HUES64 (cell line): ENCODE results near the gene UBE2L3. TPM values are rescaled to one million over a fixed set of nuclear protein-coding genes. Genes with fewer than 3 reads are reported as not detected.
"Not testable (repeated sequence)": the region's sequence is repeated elsewhere in the genome, so short reads cannot be mapped to it uniquely, and the experiment has no call there.

Experiments used
- H3K27ac ChIP-seq: 2 replicates; pipeline ENCODE4 v1.7.0; 2013; ENCODE audit warnings: low read depth, low read length, inconsistent platforms
- H3K27me3 ChIP-seq: 2 replicates; pipeline ENCODE4 v1.6.1; 2013; ENCODE audit warnings: mild to moderate bottlenecking, low read length; ENCODE audit not compliant: insufficient read depth
- H3K36me3 ChIP-seq: 2 replicates; pipeline ENCODE4 v1.6.1; 2013; ENCODE audit warnings: mild to moderate bottlenecking, low read length; ENCODE audit not compliant: insufficient read depth
- H3K4me1 ChIP-seq: 2 replicates; pipeline ENCODE4 v1.6.1; 2013; ENCODE audit warnings: mild to moderate bottlenecking, low read length, moderate library complexity; ENCODE audit not compliant: insufficient read depth
- H3K4me3 ChIP-seq: 2 replicates; pipeline ENCODE4 v1.5.1; 2013; ENCODE audit warnings: mild to moderate bottlenecking, low read length, moderate library complexity
- H3K9ac ChIP-seq: 2 replicates; pipeline ENCODE4 v1.6.1; 2013; ENCODE audit warnings: mild to moderate bottlenecking, low read depth, low read length
- H3K9me3 ChIP-seq: 2 replicates; pipeline ENCODE4 v1.6.1; 2013; ENCODE audit warnings: low read depth, low read length; ENCODE audit not compliant: insufficient read depth
- WGBS: fragments of 150-250, 120-280 bp; methylation state at CpG from one replicate; pipeline ENCODE4 v1.1.7; 2013; ENCODE audit warnings: missing lambda C conversion rate; 5-methylcytosine and 5-hydroxymethylcytosine counted together
- polyA plus RNA-seq, 2 experiments: library from polyadenylated mRNA; stranded (reverse); fragments of 50-300 nt; gene quantifications; one replicate each; pipeline ENCODE4 v1.2.3, GENCODE V29; 2013

The UBE2L3 gene
- 94.8 TPM for polyA plus RNA-seq (2013, experiment 1 of 2)
- 97.9 TPM for polyA plus RNA-seq (2013, experiment 2 of 2)

DNA sequence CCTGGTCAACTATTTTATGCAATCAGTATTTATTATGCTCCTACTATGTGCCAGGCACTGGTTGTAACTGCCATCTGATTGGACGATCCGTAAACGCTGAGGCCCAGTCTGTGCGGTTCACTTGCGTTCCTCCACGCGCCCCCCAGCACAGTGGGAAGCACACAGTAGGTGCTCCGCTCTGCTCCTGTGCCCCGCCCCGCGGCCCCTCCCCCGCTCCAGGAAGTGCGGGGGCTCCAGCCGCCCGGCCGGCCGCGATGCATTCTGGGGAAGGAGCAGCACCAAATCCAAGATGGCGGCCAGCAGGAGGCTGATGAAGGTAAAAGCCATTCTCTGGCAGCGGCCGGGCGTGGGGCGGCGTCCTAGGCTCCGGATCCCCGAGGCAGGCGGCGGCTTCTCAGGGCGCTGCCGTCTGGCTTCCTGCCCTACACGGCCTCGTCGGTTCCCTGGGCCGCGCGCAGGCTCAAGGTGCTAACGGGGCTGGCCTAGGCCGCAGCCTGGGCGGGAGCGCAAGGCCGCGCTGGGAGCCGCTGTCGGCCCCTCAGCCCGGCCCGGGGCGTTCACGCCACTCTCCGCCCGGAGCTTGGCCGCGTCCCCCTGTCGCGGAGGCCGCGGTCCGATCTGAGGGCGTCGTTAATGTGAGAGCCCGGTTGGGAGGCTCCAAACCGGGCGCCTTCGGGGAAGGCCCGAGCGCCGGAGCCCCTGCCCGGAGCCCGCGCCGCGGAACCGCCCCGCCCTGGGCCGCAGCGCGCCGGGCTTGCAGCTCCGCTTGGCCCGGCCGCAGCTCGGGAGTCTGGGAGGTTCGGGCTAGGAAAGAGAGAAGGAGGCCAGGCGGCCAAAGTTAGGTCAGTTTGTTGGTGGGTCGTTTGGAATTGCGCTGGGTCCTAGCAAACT, at the start of gene UBE2L3:
UBE2L3 (plus strand) TSS at position 259 of the 891 bp plus-strand sequence; CDS start at position 290, 31 bp downstream.
- Histone ChIP-seq H3K4me3 (peak within 1 kb of the TSS; percentile 95), H3K27ac (peak within 1 kb of the TSS; percentile 87), H3K9ac (peak within 1 kb of the TSS; percentile 97), H3K27me3 (no peaks in the 10 kb centered on the region), H3K4me1 (peaks cover 21% of the 10 kb centered on the region), H3K9me3 (no peaks in the 10 kb centered on the region), H3K36me3 (0 out of 2 replicates have a peak, but pooled peaks cover 3% of the 10 kb centered on the region)
- WGBS = under 1% methylated on average over 85 of the region's 85 CpGs

DNA sequence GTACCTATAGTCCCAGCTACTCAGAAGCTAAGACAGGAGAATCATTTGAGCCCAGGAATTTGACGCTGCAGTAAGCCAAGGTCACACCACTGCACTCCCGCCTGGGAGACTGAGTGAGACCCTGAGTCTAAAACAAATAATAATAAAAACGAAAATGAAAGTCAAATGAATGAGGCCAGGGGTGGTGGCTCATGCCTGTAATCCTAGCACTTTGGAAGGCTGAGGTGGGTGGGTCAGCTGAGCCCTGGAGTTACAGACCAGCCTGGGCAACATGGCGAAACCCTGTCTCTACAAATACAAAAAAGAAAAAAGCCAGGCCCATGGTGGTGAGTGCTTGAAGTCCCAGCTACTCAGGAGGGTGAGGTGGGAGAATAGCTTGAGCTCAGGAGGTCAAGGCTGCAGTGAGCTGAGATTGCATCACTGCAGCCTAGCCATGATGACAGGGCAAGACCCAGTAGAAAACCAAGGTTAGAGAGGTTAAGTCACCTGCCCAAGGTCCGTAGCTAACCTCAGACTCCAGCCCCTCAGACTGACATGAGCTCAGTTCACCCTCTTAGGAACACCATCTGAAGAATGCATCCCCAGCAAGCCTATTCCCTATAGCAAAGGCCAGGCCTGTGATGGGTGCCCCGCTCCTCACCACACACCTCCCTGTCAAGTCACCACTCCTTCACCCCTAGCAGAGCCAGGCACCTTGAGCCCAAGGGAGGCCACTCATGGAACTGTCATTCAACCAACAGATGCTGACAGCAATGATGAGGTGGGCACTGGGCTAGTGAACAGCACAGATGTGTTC, 40.6 kb upstream of the UBE2L3 start:
- H3K9me3 ChIP-seq, H3K9ac ChIP-seq, H3K27ac ChIP-seq, H3K27me3 ChIP-seq, H3K4me1 ChIP-seq, H3K36me3 ChIP-seq, H3K4me3 ChIP-seq: not testable (repeated sequence)
- WGBS = no CpG with 5 or more reads among the region's 6 CpGs

DNA sequence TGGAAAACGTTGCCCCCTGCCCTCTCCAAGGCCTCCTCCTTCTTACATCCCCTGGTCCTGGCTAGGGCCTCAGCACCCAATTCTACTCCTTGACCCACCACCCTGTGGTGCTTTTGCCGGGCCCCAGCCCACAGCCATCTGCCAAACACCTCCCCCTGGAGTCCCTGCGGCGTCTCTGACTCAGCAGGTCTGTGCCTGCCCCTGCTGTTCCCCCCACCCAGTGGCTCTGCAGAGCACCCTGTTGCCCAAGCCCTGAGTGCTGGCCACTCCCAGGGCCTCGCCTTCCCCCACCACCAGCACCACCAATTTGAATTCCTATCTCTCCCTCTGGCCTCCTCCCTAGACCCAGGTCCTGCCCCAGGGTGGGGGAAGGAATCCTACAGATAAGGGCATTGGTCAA, 36.0 kb upstream of the UBE2L3 start:
- no CpG with 5 or more reads among the region's 5 CpGs for WGBS
- H3K4me1 ChIP-seq, H3K4me3 ChIP-seq, H3K36me3 ChIP-seq, H3K9ac ChIP-seq, H3K9me3 ChIP-seq, H3K27me3 ChIP-seq, H3K27ac ChIP-seq: not testable (repeated sequence)

DNA sequence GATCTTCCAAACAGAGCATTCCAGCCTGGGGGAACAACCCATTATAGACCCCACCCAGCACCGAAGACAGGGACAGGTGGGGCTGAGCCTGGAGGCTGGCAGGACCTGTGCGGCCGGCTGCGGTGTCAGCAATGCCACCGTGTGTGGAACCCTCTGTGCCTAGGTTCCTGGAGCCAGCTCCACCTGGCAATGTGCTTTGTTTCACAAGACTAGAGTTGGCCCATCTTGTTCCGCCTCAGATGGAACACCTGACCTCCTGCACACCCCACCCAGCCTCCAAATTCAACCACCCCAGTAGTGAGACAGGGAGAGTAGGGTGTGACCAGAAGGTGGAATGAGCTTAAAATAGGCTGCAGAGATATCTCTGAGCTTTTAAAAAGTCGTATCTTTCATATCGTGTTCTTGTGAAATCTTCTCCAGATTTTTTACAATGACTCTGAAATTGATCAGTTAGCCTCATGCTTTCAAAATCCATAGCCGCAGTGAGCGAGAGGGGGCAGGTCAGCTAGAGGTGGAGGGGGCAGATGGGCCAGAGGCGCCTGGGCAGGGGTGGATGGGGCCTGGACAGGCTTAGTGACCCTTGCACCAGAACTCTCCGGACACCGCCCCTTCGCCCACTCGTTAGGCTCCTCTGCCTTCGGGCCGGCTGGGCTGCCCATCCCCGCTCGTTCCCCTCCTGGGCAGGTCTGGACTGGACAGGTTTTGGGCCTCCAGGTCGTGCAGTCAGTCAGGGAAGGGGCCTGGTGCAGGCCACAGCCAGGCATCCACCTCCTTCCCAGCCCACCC, 34.5 kb upstream of the UBE2L3 start:
- not testable (repeated sequence) for H3K4me1 ChIP-seq, H3K27me3 ChIP-seq, H3K27ac ChIP-seq, H3K9me3 ChIP-seq, H3K4me3 ChIP-seq, H3K36me3 ChIP-seq, H3K9ac ChIP-seq
- WGBS = no CpG with 5 or more reads among the region's 20 CpGs

DNA sequence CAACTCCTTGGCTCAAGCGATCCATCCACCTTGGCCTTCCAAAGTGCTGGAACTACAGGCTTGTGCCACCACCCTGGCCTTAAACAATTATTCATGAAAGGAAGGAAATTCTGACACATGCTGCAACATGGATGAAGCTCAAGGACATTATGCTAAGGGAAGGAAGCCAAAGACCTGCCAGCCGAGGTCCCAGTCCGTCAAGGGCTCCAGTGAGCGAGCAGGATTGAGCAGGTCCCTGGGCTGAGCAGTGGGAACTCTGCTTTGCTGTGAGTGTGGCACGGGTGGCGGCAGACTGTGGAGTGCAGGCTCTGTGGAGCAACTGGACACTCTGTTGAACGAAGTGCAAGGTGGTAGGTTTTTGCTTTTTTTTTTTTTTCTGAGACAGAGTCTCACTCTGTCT, 27.7 kb upstream of the UBE2L3 start:
- H3K27ac ChIP-seq, H3K9me3 ChIP-seq, H3K36me3 ChIP-seq, H3K4me3 ChIP-seq, H3K27me3 ChIP-seq, H3K4me1 ChIP-seq, H3K9ac ChIP-seq: not testable (repeated sequence)
- no CpG with 5 or more reads among the region's 7 CpGs for WGBS

DNA sequence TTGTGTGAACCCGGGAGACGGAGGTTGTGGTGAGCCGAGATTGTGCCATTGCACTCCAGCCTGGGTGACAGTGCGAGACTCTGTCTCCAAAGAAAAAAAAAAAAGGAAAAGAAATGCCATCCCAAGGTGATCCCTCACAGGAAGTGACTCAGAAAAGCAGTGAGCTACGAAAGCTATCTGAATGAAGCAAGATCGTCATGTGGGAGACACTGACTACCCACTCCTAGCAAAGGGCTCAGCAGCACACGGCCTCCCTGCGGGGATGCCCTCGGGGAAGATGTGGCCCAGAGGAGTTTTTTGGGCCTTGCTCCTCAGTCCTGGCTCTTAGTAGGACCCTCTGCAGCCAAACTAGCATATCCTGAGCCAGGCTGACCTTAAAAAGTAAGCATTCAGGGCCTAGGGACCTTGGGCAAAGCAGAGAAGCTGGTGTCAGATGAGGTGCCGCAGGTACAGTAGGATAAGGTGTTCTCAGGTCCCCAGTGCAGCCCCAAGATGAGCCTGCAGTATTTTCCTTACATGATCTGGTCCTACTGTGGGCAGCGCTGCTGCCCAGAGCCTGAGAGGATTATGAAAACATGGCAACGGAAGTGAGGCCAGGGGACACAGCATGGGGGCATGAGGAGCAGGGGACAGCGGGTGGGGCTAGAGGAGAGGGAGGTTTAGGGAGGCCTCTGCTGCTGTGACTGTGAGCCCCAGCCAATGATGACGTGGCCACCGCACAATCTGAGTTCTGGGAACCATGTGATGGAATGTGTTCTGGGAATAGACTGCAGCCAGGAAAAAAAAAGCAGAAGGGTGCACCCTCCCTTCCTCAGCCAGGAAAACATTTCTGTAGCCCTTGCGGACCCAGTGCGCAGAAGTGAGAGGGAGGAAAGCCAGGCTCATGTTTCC, 22.8 kb upstream of the UBE2L3 start:
- 91% methylated on average over 1 of the region's 17 CpGs for WGBS
- H3K9ac ChIP-seq, H3K4me3 ChIP-seq, H3K36me3 ChIP-seq, H3K27ac ChIP-seq, H3K4me1 ChIP-seq, H3K27me3 ChIP-seq, H3K9me3 ChIP-seq: not testable (repeated sequence)

DNA sequence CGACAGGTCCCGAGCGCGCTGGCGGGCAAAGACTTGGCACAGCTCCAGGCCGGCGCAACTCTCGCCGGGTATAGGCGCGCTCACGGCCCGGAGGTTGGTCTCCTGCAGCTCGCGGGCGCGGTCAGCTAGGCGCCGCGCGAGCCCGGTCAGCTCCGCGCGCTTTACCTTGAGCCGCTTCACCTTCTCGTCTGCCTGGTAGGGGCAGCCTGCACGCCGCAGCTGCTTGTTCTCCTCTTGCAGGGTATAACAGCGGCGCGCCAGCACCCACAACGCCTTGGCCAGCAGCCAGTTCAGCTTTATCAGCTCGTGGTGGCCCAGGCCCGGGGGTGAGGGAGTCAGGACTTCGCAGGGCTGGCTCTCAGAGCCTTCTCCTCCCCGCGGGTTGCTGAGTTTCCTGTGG, 18.0 kb upstream of the UBE2L3 start:
- WGBS = no CpG with 5 or more reads among the region's 38 CpGs
- H3K4me1 ChIP-seq, H3K4me3 ChIP-seq, H3K36me3 ChIP-seq, H3K27me3 ChIP-seq, H3K27ac ChIP-seq, H3K9ac ChIP-seq, H3K9me3 ChIP-seq: not testable (repeated sequence)

DNA sequence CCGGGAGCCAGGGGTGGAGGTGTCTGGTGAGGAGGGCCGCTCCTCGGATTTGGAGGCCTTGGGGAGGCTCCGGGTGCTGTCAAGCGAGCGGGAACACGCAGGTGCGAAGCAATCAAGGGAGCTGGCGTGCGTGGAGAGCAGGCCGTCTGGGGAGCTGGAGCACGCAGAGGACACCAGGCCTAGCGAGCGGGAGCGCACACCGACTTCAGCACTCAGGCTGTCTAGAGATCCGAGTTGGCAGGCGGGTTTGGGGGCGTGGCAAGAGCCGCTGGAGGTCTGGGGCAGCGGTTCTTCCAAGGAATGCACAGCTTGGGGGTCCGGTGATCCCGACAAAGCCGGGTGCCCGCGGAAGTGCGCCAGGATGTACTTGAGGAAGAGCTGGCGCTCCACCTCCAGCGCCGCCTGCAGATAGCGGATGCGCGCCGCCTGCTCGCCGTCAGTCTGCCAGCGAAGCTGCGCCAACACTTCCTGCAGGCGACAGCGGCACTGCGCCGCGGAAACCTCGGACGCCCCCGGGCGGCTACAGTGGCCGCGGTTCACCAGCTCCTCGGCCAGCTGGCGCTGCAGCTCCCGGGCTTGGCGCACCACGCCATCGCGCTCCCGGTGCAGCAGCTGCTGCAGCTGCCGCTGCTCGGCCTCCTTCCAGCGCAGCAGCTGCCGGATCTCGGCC, 17.4 kb upstream of the UBE2L3 start:
- H3K9ac ChIP-seq, H3K9me3 ChIP-seq, H3K4me1 ChIP-seq, H3K27ac ChIP-seq, H3K4me3 ChIP-seq, H3K27me3 ChIP-seq, H3K36me3 ChIP-seq: not testable (repeated sequence)
- no CpG with 5 or more reads among the region's 62 CpGs for WGBS

DNA sequence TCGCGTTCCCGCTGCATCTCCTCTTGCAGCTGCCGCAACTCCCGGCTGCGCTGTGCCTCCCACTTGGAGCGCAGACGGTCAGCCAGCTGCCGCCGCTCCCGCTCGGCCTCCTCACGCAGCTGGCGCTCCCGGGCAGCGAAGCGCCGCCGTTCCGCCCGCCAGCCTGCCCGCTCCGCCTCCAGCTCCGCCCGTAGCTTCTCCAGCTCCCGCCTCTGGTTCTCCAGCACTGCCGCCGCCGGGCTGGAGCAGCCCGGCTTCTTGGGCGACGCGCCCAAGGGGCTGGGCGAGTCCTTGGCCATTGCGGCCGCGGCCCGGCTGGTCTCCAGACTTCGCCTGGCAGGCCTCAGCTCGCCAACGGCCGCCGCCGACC, 16.9 kb upstream of the UBE2L3 start:
- not testable (repeated sequence) for H3K27me3 ChIP-seq, H3K4me3 ChIP-seq, H3K9ac ChIP-seq, H3K4me1 ChIP-seq, H3K27ac ChIP-seq, H3K36me3 ChIP-seq, H3K9me3 ChIP-seq
- WGBS = no CpG with 5 or more reads among the region's 44 CpGs

DNA sequence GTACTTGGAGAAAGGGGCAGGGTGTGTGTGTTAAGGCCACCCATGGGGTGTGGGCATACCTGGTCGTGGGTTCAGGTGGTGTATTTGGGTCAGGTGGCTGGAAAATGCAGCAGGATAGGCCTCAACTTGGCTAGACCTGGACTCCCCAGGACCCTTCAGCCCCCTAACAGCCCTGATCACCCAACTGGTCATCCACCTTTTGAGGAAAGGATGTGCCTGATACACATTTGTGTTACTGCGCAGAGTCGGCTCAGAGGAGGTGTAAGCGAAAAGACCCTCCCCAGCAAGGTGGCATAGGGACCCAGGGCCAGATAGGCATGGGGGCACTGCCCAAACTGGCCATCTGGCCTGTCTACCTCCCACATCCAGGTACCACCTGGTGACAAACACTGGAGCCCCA, 16.2 kb upstream of the UBE2L3 start, which contains the start of gene RIMBP3C:
RIMBP3C (minus strand) TSS at position 101 of the 400 bp plus-strand sequence. CDS start 485 bp downstream, outside the sequence.
- H3K9me3 ChIP-seq, H3K4me1 ChIP-seq, H3K27me3 ChIP-seq, H3K4me3 ChIP-seq, H3K36me3 ChIP-seq, H3K9ac ChIP-seq, H3K27ac ChIP-seq: not testable (repeated sequence)
- no CpG with 5 or more reads among the region's 4 CpGs for WGBS
